Panc1 (cell line): Measurements from ENCODE around the gene DDAH1. TPM values are rescaled to one million over a fixed set of nuclear protein-coding genes. Genes with fewer than 3 reads are reported as not detected.
A peak's percentile ranks its signal among the peaks of the same experiment; 100 is the strongest.

ENCODE experiments used
- ATAC-seq: fragments of 200-7000 bp; cut with Tn5 transposase; 2 replicates; pipeline ENCODE4 v1.9.1; 2020; ENCODE audit warnings: mild to moderate bottlenecking, moderate library complexity
- BruUV-seq: library from RNA; stranded (reverse); fragments of 400-500 nt; replicated peaks from 2 replicates; lab custom pipeline; 2021; lab: Mats Ljungman, UMichigan
- CTCF ChIA-PET: fragments of 300-600 bp; sonication (Branson Sonifier 250); formaldehyde crosslinking; loops from one replicate; lab custom pipeline; 2022; ENCODE audit warnings: antibody characterized with exemption; lab: Charles Lee
- POLR2A ChIA-PET: fragments of 300-600 bp; sonication (Branson Sonifier 250); formaldehyde crosslinking; loops from one replicate; lab custom pipeline; 2022; ENCODE audit warnings: antibody characterized with exemption; lab: Charles Lee
- DNase-seq: peaks from one replicate; pipeline ENCODE4 v3.0.0-alpha.2; 2010; ENCODE audit warnings: low read depth, low spot score
- H3K27ac ChIP-seq: 2 replicates; pipeline ENCODE4 v1.5.1; 2011; ENCODE audit warnings: mild to moderate bottlenecking, low read length, inconsistent platforms
- H3K27me3 ChIP-seq: fragments of 200-500 bp; sonication (Bioruptor generic); 2 replicates; pipeline ENCODE4 v1.6.0; 2014; ENCODE audit warnings: low read length, inconsistent platforms; ENCODE audit not compliant: control insufficient read depth, insufficient read depth
- H3K36me3 ChIP-seq: fragments of 200-500 bp; sonication (Bioruptor generic); 2 replicates; pipeline ENCODE4 v1.5.1; 2014; ENCODE audit warnings: inconsistent platforms, mild to moderate bottlenecking, low read length, moderate library complexity; ENCODE audit not compliant: control insufficient read depth, insufficient read depth
- H3K4me1 ChIP-seq: 2 replicates; pipeline ENCODE4 v1.5.1; 2011; ENCODE audit warnings: inconsistent platforms, mild to moderate bottlenecking, low read length, moderate library complexity; ENCODE audit not compliant: control insufficient read depth, insufficient read depth
- H3K4me3 ChIP-seq, 2 experiments: 2 replicates each; pipeline ENCODE4 v1.5.1; 2011 to 2012; ENCODE audit warnings: low read depth in 2 of 2, low read length in 2 of 2, mild to moderate bottlenecking in 2 of 2, inconsistent platforms in 1 of 2, moderate library complexity in 1 of 2
- H3K9me3 ChIP-seq: fragments of 200-500 bp; sonication (Bioruptor generic); 2 replicates; pipeline ENCODE4 v1.5.1; 2014; ENCODE audit warnings: low read depth, mild to moderate bottlenecking, inconsistent platforms, low read length, moderate library complexity; ENCODE audit not compliant: control insufficient read depth, insufficient read depth
- CTCF ChIP-seq: fragments of 450-650 bp; IDR thresholded peaks from 2 replicates; pipeline ENCODE4 v1.5.1; 2017; ENCODE audit warnings: mild to moderate bottlenecking
- REST ChIP-seq, 2 experiments: IDR thresholded peaks; 2 replicates each; pipeline ENCODE4 v1.6.1; 2011 to 2012; ENCODE audit warnings: low read depth in 2 of 2, control low read depth in 1 of 2, low read length in 1 of 2, mild to moderate bottlenecking in 1 of 2, moderate library complexity in 1 of 2; ENCODE audit not compliant: insufficient read depth in 1 of 2
- TCF7L2 ChIP-seq: IDR thresholded peaks from 2 replicates; pipeline ENCODE4 v1.6.1; 2011; ENCODE audit warnings: mild to moderate bottlenecking, low read depth, low read length, inconsistent platforms
- in situ Hi-C: cut with HindIII; loops from 2 replicates; pipeline ENCODE4 v1.10.0; 2016; ENCODE audit warnings: low sequenced_read_pairs, low pct_unique_long_range_greater_than_20kb
- intact Hi-C: fragments of 100-400 bp; cut with micrococcal nuclease; formaldehyde crosslinking; loops from one replicate; pipeline ENCODE4 v1.10.0; 2022; ENCODE audit not compliant: unreplicated experiment
- total RNA-seq: library from RNA; stranded (reverse); gene quantifications from one replicate; pipeline ENCODE4 v1.2.1, GENCODE V29; 2021; ENCODE audit not compliant: unreplicated experiment

Gene DDAH1
- total RNA-seq, 1 experiment from 2014 or later, result 85.4 TPM

DNA sequence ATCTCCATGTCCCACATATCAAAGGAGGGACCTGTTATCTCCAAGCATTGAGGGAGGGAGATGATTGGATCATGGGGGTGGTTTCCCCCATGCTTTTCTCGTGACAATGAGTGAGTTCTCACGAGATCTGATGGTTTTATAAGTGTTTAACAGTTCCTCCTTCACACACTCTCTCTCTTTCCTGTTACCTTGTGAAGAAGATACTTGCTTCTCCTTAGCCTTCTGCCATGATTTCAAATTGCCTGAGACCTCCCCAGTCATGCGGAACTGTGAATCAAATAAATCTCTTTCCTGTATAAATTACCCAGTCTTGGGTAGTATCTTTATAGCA lies 91.6 kb downstream of the DDAH1 start:
- CTCF ChIA-PET, result no interaction called here
- in situ Hi-C loops, result no loop called here
- no peaks in the 10 kb centered on the region for H3K27me3 ChIP-seq
- H3K9me3 ChIP-seq, result no peaks in the 10 kb centered on the region
- intact Hi-C loops, result no loop called here
- POLR2A ChIA-PET, result no interaction called here
- no TSS peak for BruUV-seq
- peak overlapping the region; percentile 44 for H3K27ac ChIP-seq
- DNase-seq (no peak), ATAC-seq (no peak; the same call in 1 of the 2 replicates)
- H3K36me3 ChIP-seq, result no peaks in the 10 kb centered on the region
- peaks cover 66% of the 10 kb centered on the region for H3K4me1 ChIP-seq
- H3K4me3 ChIP-seq, result no peak overlapping the region
- TF ChIP-seq CTCF, result no peak

GRCh38 chr1:85372683-85373377 lies 92.1 kb downstream of the DDAH1 start:
- BruUV-seq, result no TSS peak

DNA sequence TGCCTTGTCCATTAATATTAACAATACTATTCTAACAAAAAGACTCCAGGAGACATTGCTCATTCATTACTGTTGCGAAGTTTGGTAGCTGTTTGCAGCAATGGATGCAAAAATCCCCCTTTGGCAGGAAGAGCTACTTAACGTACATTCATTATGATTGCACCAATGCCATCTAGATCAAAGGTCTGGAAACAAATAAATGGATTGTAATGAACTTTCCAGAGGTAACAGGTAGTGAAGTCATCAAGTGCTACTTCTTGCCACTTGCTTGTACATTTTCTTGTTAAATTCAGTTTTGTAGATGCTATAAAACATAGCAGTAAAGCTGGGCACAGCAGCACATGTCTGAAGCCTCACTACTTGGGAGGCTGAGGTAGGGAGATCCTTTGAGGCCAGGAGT lies 93.9 kb downstream of the DDAH1 start:
- Histone ChIP-seq H3K4me1 (peaks cover 79% of the 10 kb centered on the region), H3K27me3 (no peaks in the 10 kb centered on the region), H3K36me3 (no peaks in the 10 kb centered on the region), H3K27ac (peak overlapping the region; percentile 44), H3K9me3 (no peaks in the 10 kb centered on the region), H3K4me3 (no peak overlapping the region)
- peak; percentile 70 for TF ChIP-seq TCF7L2
- no peak for TF ChIP-seq REST (IDR thresholded peaks at IDR 0.05; ENCODE audit: insufficient read depth in 1 of 2, low read depth in 2 of 2, low read length in 1 of 2)
- TF ChIP-seq CTCF, result no peak
- intact Hi-C loops (no loop called here), in situ Hi-C loops (no loop called here)
- no peak for DNase-seq
- ChIA-PET CTCF (no interaction called here), POLR2A (interaction anchor here (0.5 kb wide), 1 partner anchor 50 kb away, joined by 6 read pairs; no protein-coding TSS in a partner anchor)
- no TSS peak for BruUV-seq
- ATAC-seq, result no peak

More at GRCh38 chr1:85372683-85373377, 92.1 kb downstream of the DDAH1 start:
- no peak overlapping the region for H3K4me3 ChIP-seq
- in situ Hi-C loops (no loop called here), intact Hi-C loops (no loop called here)
- H3K9me3 ChIP-seq, result no peaks in the 10 kb centered on the region
- TF ChIP-seq REST (IDR thresholded peaks at IDR 0.05; ENCODE audit: insufficient read depth in 1 of 2, low read depth in 2 of 2, low read length in 1 of 2), result no peak
- H3K27ac ChIP-seq, result peak overlapping the region; percentile 44
- peaks cover 71% of the 10 kb centered on the region for H3K4me1 ChIP-seq
- ATAC-seq (no peak), DNase-seq (no peak)
- no peaks in the 10 kb centered on the region for H3K27me3 ChIP-seq
- ChIA-PET CTCF (no interaction called here), POLR2A (no interaction called here)
- no peaks in the 10 kb centered on the region for H3K36me3 ChIP-seq
